HG03025 (cell line): ENCODE data around the gene NOP53.
"Not testable (repeated sequence)": the region's sequence is repeated elsewhere in the genome, so short reads cannot be mapped to it uniquely, and the experiment has no call there.

Experiments
- ATAC-seq: cut with Tn5 transposase; IDR thresholded peaks from one replicate; pipeline ENCODE4 v1.9.1; 2021; ENCODE audit warnings: mild to moderate bottlenecking, moderate library complexity; ENCODE audit not compliant: unreplicated experiment, low FRiP score

NOP53 gene

DNA sequence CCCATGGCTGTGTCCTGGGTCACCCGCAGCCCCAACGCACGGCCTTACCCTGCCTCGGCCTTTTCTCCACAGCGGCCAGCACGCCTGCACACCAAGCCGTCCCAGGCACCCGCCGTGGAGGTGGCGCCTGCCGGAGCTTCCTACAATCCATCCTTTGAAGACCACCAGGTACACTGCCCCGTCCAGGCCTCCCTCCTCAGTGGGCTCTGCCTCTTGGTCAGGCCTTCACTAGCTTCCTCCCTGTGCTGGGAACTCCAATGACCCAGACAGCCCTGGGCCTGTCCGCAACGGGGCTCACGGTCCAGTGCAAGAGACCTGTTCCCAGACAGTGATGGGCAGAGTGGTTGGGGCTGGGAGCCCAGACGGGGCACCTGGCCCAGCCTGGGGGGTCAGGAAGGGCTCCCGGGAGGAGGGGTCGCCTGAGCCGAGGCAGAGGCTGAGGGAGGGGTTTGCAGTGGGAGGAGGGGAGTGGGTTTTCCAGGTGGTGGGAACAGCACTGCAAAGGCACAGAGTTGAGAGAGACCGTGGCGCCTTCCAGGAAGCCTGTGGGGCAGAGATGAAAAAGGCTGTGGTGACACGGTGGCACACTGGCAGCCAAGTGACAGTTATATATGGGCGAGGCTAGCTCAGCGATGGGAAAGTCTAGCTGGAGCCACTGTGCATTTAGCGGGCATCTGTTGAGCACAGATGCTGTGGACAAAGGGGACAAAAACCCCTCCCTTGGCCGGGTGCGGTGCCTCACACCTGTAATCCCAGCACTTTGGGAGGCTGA, 7.3 kb downstream of the NOP53 start:
- no peak for ATAC-seq

DNA sequence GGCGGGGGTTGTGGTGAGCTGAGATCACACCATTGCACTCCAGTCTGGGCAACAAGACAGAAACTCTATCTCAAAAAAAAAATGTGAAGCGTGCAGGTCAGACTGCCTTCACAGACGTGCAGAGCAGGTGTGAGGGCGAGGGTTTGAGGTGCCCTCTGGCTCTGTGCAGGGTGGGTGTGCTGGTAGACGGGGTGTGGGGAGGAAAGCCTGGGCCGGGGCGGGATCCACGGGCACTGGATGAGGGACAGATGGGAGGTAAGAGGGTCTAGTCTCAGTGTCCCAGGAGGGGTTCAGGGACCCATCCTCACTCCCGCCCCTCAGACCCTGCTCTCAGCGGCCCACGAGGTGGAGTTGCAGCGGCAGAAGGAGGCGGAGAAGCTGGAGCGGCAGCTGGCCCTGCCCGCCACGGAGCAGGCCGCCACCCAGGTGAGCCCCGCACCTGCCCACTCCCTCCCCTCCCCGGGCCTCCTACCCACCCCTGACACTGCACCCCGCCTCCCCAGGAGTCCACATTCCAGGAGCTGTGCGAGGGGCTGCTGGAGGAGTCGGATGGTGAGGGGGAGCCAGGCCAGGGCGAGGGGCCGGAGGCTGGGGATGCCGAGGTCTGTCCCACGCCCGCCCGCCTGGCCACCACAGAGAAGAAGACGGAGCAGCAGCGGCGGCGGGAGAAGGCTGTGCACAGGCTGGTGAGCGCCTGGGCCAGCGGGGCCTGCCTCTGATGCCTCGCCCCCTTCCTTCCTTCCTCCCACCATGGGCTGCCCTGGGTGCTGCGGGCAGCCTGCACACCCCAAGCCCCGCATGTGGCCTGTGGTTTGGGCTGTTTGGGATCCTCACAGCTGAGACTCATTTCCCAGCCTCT, 9.1 kb downstream of the NOP53 start:
- ATAC-seq: no peak

DNA sequence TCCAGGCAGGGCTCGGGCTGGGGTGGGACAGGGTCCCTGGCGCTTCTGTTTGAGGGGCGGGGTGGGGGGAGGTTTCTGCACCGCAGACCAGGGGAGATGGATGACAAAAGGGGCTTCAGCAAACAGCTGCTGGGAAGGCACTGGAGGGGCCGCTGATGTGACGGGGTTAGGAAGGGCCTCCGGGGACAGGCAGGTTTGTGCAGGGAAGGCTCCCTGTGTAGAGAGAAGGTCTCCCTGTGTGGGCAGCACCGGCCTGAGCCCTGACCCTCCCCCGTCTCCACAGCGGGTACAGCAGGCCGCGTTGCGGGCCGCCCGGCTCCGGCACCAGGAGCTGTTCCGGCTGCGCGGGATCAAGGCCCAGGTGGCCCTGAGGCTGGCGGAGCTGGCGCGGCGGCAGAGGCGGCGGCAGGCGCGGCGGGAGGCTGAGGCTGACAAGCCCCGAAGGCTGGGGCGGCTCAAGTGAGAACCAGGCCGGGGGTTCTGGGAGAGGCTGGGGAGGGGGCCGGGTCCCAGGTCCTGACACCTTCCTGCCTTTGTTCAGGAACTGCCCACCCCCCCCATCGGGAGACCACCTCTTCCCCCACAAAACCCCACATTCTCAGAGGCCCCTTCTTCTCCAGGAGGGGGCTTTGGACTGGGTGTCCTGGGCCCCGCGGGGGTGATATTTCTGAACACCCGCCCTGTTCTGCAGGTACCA, 9.9 kb downstream of the NOP53 start:
- no peak for ATAC-seq

DNA sequence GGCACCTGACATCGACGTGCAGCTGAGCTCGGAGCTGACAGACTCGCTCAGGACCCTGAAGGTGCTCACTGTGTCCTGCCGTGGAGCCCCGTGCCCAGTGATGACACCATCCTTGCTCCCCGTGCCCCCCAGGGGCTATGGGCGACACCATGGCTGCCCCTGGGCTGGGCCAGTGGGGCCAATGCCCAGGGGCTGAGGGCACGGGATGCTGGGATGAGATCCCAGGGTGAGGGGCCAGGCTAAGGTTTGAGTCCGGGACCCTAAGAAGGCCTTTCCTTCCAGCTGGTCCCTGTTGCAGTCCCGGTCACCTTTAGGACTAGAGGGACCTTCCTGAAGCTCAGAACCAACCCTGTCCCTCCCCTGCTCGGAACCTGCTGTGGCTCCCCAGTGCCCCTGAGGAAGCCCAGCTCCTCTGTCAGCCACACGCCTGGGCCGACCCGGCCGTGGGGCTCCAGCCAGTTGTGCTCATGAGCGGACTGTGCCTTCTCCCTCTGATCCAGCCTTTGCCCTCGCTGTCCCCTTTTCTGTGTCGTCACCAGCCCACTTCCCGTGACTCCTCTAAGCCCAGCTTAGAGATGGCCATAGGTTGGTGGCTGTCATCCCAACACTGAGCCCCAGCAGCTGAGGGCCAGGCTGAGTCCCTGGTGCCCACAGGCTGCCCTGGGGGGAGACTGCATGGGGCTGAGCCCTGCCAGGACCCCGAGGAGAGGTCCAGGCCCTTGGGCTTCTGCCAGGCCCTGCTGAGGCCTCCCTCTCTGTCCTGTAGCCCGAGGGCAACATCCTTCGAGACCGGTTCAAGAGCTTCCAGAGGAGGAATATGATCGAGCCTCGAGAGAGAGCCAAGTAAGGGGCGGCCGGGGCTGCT, 10.6 kb downstream of the NOP53 start:
- no peak for ATAC-seq

DNA sequence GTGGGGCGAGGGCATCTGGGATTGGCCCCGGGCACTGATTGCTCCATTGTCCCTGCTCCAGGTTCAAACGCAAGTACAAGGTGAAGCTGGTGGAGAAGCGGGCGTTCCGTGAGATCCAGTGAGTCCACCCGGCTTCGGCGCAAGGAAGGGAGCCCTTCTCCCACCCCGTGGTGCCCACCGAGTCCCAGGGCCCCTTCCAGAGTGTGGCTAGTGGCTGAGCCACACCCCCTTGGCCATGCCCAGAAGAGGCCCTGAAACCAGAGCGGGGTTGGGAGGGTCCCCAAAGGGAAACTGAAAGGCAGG, 11.2 kb downstream of the NOP53 start:
- no peak for ATAC-seq

DNA sequence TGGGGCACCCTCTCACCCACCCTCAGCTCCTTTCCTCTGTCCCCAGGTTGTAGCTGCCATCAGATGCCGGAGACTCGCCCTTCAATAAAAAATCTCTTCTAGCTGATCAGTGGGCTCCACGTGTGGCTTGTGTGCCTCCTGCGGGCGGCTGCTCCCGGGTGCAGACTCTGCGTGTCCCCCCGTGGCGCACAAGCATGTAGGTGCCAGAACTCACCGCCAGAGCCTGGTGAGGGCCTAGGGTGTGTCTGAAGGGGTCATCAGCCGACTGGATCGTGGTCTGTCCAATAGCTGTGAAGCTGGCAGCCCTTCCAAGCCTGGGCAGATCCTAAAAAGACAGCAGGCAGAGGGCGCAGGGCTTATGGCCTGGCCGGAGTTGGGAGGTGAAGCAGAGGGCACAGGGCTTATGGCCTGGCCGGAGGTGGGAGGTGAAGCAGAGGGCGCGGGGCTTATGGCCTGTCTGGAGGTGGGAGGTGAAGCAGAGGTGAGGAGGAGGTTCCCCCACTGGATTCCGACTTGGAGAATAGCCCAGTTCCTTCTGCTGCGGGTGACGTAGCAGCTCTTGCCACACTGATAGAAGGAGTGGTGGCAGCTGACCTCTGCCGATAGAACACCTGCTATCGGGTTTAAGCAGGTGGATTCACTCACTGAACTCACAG, 11.7 kb downstream of the NOP53 start:
- no peak for ATAC-seq

DNA sequence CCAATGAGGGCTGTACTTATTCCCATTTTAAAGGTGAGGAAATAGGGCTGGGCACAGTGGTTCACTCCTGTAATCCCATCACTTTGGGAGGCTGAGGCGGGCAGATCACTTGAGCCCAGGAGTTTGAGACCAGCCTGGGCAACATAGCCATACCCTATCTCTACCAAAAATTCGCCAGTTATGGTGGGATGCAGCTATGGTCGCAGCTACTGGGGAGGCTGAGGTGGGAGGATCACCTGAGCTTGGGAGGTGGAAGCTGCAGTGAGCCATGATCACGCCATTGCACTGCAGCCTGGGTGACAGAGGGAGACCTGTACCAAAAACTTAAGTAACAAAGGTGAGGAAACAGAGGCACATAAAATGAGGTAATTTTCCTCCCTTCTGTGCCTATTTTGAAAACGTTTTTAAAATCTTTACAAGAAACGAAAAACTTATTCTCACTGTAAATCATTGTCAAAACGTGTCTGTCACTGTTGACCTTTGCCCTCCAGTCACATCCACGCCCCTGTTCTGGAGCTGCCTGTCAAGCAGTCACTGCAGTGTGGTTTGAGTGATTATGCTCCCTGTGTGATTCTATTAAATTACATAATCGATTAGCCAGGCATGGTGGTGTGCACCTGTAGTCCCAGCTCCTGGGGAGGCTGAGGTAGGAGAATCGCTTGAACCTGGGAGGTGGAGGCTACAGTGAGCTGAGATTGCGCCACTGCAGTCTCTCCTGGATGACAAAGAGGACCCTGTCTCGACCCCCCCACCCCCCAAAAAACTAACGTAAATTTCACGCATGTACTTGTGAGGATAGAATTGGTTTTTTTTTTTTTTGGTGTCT, 12.5 kb downstream of the NOP53 start:
- no peak for ATAC-seq

DNA sequence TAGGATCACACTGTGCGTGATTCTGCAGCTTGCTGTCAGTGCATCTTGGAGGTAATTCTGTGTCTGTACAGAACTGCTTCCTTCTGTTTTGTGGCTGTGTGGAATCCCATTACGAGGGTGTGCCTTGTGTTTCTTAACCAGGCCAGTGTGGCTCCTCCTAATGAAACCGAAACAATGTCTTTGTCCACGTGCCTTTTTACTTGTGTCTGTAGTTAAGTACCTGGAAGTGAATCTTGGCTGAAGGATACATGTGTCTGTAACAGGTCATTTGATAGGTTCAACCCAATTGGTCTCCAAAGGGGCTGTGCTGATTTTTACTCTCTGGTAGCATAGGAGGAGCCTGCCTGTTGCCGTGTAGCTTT, 13.1 kb downstream of the NOP53 start:
- no peak for ATAC-seq

DNA sequence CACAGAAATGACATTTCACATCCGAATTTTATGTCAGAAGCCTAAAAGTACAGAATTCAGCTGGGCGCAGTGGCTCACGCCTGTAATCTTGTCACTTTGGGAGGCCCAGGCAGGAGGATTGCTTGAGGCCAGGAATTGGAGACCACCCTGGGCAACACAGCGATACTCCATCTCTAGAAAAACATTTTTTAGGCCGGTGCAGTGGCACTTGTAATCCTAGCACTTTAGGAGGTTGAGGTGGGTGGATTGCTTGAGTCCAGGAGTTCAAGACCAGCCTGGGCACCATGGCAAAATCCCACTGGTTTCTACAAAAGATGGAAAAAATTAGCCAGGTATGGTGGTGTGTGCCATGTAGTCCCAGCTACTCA, 15.3 kb downstream of the NOP53 start:
- no peak for ATAC-seq

DNA sequence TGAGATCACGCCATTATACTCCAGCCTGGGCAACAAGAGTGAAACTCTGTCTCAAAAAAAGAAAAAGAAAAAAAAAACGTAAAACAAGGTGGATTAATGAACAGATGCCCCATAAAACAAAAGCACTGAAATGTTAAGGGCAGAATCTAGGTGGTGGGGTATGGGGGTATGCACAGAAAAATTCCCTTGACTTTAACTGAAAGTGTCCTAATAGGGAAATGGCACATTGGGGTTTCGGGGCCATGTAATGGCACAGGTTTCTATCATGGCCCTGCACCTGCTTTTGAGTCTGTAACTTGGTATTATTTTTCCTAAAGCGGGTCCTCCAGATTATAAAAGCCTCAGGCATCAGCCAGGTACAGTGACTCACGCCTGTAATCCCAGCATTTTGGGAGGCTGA, 16.2 kb downstream of the NOP53 start:
- no peak for ATAC-seq

DNA sequence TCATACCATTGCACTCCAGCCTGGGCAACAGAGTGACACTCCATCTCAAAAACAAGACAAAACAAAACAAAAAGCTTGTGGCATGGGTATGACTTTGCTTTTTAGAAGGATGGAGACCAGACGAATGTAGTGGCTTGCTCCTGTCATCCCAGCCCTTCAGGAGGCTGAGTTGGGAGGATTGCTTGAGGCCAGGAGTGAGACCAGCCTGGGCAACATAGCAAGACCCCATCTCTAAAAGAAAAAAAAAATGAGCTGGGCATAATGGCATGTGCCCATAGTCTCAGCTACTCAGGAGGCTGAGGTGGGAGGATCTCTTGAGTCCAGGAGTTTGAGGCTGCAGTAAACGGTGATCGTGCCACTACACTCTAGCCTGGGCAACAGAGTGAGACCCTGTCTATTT, 16.8 kb downstream of the NOP53 start:
- ATAC-seq: no peak

DNA sequence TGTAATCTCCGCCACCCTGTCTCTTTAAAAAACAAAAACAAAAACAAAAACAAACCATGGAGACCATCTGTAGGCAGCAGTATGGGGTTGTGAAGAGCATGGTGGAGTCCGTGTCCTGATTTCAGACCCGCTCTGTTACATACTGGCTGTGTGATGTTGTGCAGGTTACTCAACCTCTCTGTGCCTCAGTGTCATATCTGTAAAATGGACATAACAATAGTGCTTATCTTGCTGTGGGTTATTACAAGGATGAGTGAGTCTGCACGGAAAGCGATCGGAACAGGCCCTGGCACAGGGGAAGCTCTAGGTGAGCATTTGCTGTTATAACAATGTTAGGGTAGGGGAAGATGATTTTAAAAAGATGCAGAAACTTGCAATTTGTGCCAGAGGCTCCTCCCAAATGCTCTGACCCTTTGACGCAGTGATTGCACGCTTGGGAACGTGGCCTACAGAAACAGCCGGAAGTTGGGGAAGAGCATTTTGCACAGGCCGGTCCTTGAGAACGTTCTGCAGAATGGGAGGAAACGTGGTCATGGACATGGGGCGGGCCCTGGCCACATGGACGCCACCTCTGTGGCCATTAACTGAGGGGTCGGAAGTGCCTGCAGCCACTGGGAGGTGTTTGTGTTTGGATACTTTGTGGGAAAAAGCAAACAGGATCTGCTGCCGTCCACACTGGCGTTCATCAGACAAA, 17.4 kb downstream of the NOP53 start:
- no peak for ATAC-seq

DNA sequence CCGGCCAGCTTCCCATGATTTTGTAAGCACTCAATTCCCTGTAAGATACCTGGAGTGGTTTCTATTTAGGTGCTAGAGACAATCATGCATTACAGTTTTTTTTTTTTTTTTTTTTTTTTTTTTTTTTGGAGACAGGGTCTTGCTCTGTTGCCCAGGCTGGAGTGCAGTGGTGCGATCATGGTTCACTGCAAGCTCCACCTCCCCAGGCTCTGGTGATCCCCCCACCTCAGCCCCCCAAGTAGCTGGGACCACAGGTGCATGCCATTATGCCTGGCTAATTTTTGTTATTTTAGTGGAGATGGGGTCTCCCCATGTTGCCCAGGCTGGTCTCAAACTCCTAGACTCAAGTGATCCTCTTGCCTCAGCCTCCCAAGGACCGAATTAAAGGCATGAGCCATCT, 19.4 kb downstream of the NOP53 start:
- ATAC-seq: not testable (repeated sequence)

DNA sequence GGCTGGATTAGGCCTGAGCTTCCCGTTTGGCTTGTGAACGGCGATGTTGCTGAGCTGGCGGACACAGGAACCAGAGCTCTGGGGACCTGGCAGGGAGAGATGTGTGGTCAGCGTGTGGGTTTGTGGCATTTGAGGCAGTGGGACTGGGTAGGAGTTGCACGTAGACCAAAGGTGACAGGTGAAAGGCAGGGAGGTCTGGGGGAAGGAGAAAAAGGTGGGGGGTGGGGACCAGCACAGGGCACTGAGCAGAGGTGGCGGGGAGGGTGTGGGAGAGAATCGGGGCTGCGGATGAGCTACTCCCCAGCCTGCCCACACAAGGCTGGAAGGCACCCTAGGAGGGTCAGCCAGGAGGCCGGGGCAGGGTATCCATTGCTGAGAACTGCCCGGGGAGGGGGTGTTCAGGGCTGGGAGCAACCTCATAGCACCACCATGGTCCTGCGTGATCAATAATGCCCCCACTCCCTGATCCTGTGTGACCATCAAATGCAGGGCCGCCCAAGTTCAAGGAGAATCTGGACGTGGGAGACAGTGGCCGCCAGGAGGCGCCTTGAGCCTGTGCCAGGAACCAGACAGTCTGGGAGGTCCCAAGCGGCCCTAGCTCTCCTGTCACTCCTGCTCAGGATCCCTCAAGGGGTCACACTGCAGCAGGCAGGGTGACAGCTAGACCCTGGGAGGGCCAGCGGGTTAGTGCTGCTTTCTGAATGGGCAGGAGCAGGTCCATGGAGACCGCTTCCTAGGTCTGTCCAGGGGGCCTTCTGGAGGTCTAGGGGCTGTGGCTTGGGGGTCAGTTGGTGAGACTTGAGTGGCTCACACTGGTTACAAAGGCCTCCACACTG, 20.4 kb downstream of the NOP53 start:
- no peak for ATAC-seq

DNA sequence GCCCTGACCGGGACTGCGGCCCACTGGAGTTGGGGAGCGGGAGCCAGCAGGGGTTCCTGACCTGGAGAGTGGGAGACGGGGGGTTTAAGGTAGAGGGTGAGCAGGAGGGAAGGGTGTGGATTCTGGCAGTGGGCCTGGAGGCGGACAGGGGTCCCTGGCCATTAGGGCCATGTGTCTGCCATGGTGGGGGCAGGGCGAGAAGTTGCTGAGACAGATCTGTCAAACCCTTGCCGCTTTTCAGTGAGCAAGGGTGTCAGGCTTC, 20.9 kb downstream of the NOP53 start:
- no peak for ATAC-seq

DNA sequence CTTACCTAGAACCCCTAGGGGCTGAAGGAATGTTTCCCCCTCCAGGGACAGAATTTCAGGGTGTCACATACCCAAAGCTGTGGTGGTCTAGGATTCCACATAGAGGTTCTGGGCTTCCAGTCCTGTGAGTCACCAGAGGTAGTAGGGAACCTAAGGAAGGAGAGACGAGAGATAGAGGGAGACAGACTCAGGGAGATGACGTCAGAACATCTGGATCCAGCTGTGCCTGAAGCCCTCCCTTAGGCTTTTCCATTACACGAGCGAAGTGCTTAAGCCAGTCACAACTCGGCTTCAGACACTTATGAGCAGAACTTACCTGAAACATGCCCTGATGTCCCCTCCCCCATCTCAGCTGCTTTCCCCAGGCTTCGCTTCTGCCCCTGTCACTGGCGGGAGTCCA, 21.3 kb downstream of the NOP53 start:
- no peak for ATAC-seq

DNA sequence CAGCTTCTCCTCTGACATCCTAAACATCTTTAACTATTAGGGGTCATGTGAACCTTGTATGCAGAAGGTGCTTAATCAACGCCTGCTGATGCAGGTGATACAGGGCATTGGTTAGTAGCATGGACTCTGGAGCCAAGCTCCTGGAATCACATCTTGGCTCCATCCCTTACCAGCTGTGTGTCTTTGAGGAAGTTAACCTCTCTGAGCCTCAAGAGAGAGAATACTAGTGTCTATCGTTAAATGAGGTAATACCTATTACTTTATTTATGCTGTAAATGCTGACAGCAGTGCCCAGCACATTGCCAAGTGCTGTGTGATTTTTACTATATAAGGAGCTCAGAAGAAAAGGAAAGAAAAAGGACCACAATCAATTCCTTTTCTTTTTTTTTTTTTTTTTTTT, 22.0 kb downstream of the NOP53 start:
- no peak for ATAC-seq

DNA sequence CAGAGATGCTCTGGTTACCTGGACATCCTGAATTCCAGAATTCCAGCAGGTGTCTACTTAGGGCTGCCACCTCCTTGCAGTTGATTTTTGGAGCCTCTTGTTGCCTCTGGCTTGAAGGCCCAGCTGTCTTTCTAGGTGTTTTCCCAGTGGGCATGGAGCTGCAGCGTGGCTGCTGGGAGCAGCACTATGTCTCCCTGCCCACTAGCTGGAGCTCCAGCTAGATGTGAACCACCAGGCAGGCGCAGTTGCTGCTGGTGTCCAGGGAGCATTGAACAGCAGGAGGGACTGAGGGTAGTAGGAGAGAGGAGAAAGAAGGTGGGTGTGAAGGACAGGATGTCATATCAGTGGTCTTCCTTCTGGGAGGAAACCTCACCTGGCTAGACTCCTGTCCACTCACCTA, 23.3 kb downstream of the NOP53 start:
- ATAC-seq: no peak
